HUES6 (cell line): ENCODE results near the gene OR52I1.

ENCODE experiments used
- H3K27ac ChIP-seq: 2 replicates; pipeline ENCODE4 v1.7.0; 2013; ENCODE audit warnings: low read depth, mild to moderate bottlenecking, low read length, inconsistent platforms
- H3K27me3 ChIP-seq: 2 replicates; pipeline ENCODE4 v1.6.1; 2013; ENCODE audit warnings: low read length; ENCODE audit not compliant: control insufficient read depth, insufficient read depth
- H3K36me3 ChIP-seq: 2 replicates; pipeline ENCODE4 v1.6.1; 2013; ENCODE audit warnings: low read length; ENCODE audit not compliant: control insufficient read depth, insufficient read depth
- H3K4me1 ChIP-seq: 2 replicates; pipeline ENCODE4 v1.6.1; 2013; ENCODE audit warnings: low read length; ENCODE audit not compliant: control insufficient read depth, insufficient read depth
- H3K4me3 ChIP-seq: 2 replicates; pipeline ENCODE4 v1.5.1; 2013; ENCODE audit warnings: low read depth, low read length
- H3K9ac ChIP-seq: one replicate; pipeline ENCODE4 v1.6.1; 2013; ENCODE audit warnings: mild to moderate bottlenecking, low read length
- H3K9me3 ChIP-seq: 2 replicates; pipeline ENCODE4 v1.6.1; 2013; ENCODE audit warnings: low read depth, low read length; ENCODE audit not compliant: control insufficient read depth, insufficient read depth

OR52I1 gene

GRCh38 chr11:4593739-4594138 lies at the start of gene OR52I1:
OR52I1 (plus strand) TSS chr11:4594039; CDS start chr11:4594039, 0 bp downstream.
- Histone ChIP-seq H3K27ac (no peak within 1 kb of the TSS), H3K27me3 (no peaks in the 10 kb centered on the region), H3K9me3 (no peaks in the 10 kb centered on the region), H3K9ac (no peak within 1 kb of the TSS), H3K4me3 (no peak within 1 kb of the TSS), H3K36me3 (no peaks in the 10 kb centered on the region), H3K4me1 (no peaks in the 10 kb centered on the region)

- H3K36me3 ChIP-seq: no peaks in the 10 kb centered on the region
- H3K27me3 ChIP-seq: peaks cover 4% of the 10 kb centered on the region; the same call in 1 of the 2 replicates
- no peak within 1 kb of the TSS for H3K9ac ChIP-seq
- H3K4me1 ChIP-seq: no peaks in the 10 kb centered on the region
- no peak within 1 kb of the TSS for H3K4me3 ChIP-seq
- no peaks in the 10 kb centered on the region for H3K9me3 ChIP-seq
- no peak within 1 kb of the TSS for H3K27ac ChIP-seq
Observed at GRCh38 chr11:4544891-4545290, 48.9 kb upstream of the OR52I1 start, which contains the start of gene OR52M1. OR52M1 (plus strand) TSS chr11:4545191; CDS start chr11:4545191, 0 bp downstream.

- peaks cover 2% of the 10 kb centered on the region; the same call in 1 of the 2 replicates for H3K9me3 ChIP-seq
- no peaks in the 10 kb centered on the region for H3K4me1 ChIP-seq
- no peak overlapping the region for H3K4me3 ChIP-seq
- H3K27ac ChIP-seq: no peak overlapping the region
- H3K27me3 ChIP-seq: peaks cover 1% of the 10 kb centered on the region; the same call in 1 of the 2 replicates
- H3K36me3 ChIP-seq: no peaks in the 10 kb centered on the region
- H3K9ac ChIP-seq: no peak overlapping the region
Observed at GRCh38 chr11:4546878-4547277, 47.0 kb upstream of the OR52I1 start.

GRCh38 chr11:4547416-4547815 lies 46.4 kb upstream of the OR52I1 start:
- no peaks in the 10 kb centered on the region for H3K27me3 ChIP-seq
- H3K4me3 ChIP-seq: no peak overlapping the region
- H3K36me3 ChIP-seq: no peaks in the 10 kb centered on the region
- peaks cover 2% of the 10 kb centered on the region; the same call in 1 of the 2 replicates for H3K9me3 ChIP-seq
- H3K4me1 ChIP-seq: no peaks in the 10 kb centered on the region
- H3K27ac ChIP-seq: no peak overlapping the region
- no peak overlapping the region for H3K9ac ChIP-seq

- no peak overlapping the region for H3K27ac ChIP-seq
- H3K4me3 ChIP-seq: no peak overlapping the region
- H3K9me3 ChIP-seq: peaks cover 2% of the 10 kb centered on the region; the same call in 1 of the 2 replicates
- H3K4me1 ChIP-seq: no peaks in the 10 kb centered on the region
- H3K27me3 ChIP-seq: no peaks in the 10 kb centered on the region
- H3K36me3 ChIP-seq: no peaks in the 10 kb centered on the region
- no peak overlapping the region for H3K9ac ChIP-seq
Observed at GRCh38 chr11:4551346-4551979, 42.4 kb upstream of the OR52I1 start.

- Histone ChIP-seq H3K4me1 (peaks cover 5% of the 10 kb centered on the region; the same call in 1 of the 2 replicates), H3K9ac (no peak overlapping the region), H3K27me3 (no peaks in the 10 kb centered on the region), H3K9me3 (0 out of 2 replicates have a peak, but pooled peaks cover 3% of the 10 kb centered on the region), H3K27ac (no peak overlapping the region), H3K4me3 (no peak overlapping the region), H3K36me3 (no peaks in the 10 kb centered on the region)
Observed at GRCh38 chr11:4559527-4560440, 34.1 kb upstream of the OR52I1 start.

- no peak overlapping the region for H3K4me3 ChIP-seq
- H3K36me3 ChIP-seq: no peaks in the 10 kb centered on the region
- peaks cover 5% of the 10 kb centered on the region; the same call in 1 of the 2 replicates for H3K4me1 ChIP-seq
- 0 out of 2 replicates have a peak, but pooled peaks cover 3% of the 10 kb centered on the region for H3K9me3 ChIP-seq
- H3K9ac ChIP-seq: no peak overlapping the region
- no peaks in the 10 kb centered on the region for H3K27me3 ChIP-seq
- H3K27ac ChIP-seq: no peak overlapping the region
Observed at GRCh38 chr11:4560467-4560866, 33.4 kb upstream of the OR52I1 start.

GRCh38 chr11:4565371-4565770 lies 28.5 kb upstream of the OR52I1 start:
- Histone ChIP-seq H3K27me3 (no peaks in the 10 kb centered on the region), H3K4me3 (no peak overlapping the region), H3K9me3 (peaks cover 12% of the 10 kb centered on the region; the same call in 1 of the 2 replicates), H3K4me1 (no peaks in the 10 kb centered on the region), H3K27ac (no peak overlapping the region), H3K36me3 (no peaks in the 10 kb centered on the region), H3K9ac (no peak overlapping the region)

- Histone ChIP-seq H3K9me3 (peaks cover 10% of the 10 kb centered on the region; the same call in 1 of the 2 replicates), H3K36me3 (no peaks in the 10 kb centered on the region), H3K9ac (no peak overlapping the region), H3K27ac (no peak overlapping the region), H3K4me1 (peaks cover 7% of the 10 kb centered on the region), H3K4me3 (no peak overlapping the region), H3K27me3 (no peaks in the 10 kb centered on the region)
Observed at GRCh38 chr11:4569075-4569474, 24.8 kb upstream of the OR52I1 start.

- Histone ChIP-seq H3K4me1 (peaks cover 3% of the 10 kb centered on the region), H3K27me3 (no peaks in the 10 kb centered on the region; the same call in 1 of the 2 replicates), H3K36me3 (no peaks in the 10 kb centered on the region), H3K9me3 (no peaks in the 10 kb centered on the region), H3K9ac (no peak overlapping the region), H3K4me3 (no peak overlapping the region), H3K27ac (no peak overlapping the region)
Observed at GRCh38 chr11:4576880-4577279, 17.0 kb upstream of the OR52I1 start.

- no peaks in the 10 kb centered on the region for H3K36me3 ChIP-seq
- no peaks in the 10 kb centered on the region; the same call in 1 of the 2 replicates for H3K27me3 ChIP-seq
- H3K27ac ChIP-seq: no peak overlapping the region
- H3K4me3 ChIP-seq: no peak overlapping the region
- H3K4me1 ChIP-seq: no peaks in the 10 kb centered on the region
- no peak overlapping the region for H3K9ac ChIP-seq
- H3K9me3 ChIP-seq: no peaks in the 10 kb centered on the region
Observed at GRCh38 chr11:4577761-4578160, 16.1 kb upstream of the OR52I1 start.
